ENCODE data around the gene EZH1.

The EZH1 gene

GRCh38 chr17:42706732-42707131, 38.1 kb downstream of the EZH1 start:
- DNase-seq, result peak; percentile 47

- DNase-seq, result no peak
Measured at GRCh38 chr17:42704837-42705494, 39.9 kb downstream of the EZH1 start.

GRCh38 chr17:42704490-42704836, 40.4 kb downstream of the EZH1 start:
- no peak for DNase-seq

- DNase-seq, result no peak
Measured at GRCh38 chr17:42702446-42702845, 42.4 kb downstream of the EZH1 start.

- DNase-seq, result no peak
Measured at GRCh38 chr17:42700586-42701289, 44.1 kb downstream of the EZH1 start.

- no peak for DNase-seq
Measured at GRCh38 chr17:42699415-42699740, 45.5 kb downstream of the EZH1 start.

GRCh38 chr17:42698736-42699414, 46.0 kb downstream of the EZH1 start:
- peak; percentile 1 for DNase-seq

GRCh38 chr17:42697108-42697811, 47.6 kb downstream of the EZH1 start:
- no peak for DNase-seq

- DNase-seq, result no peak
Measured at GRCh38 chr17:42695500-42695899, 49.3 kb downstream of the EZH1 start.

- no peak for DNase-seq
Measured at GRCh38 chr17:42694524-42694923, 50.3 kb downstream of the EZH1 start.

- DNase-seq, result no peak
Measured at GRCh38 chr17:42692489-42692888, 52.4 kb downstream of the EZH1 start.

- DNase-seq, result no peak
Measured at GRCh38 chr17:42691021-42691545, 53.8 kb downstream of the EZH1 start.

GRCh38 chr17:42690596-42690995, 54.2 kb downstream of the EZH1 start:
- no peak for DNase-seq

GRCh38 chr17:42687707-42688320, 57.0 kb downstream of the EZH1 start:
- no peak for DNase-seq

- DNase-seq, result no peak
Measured at GRCh38 chr17:42686520-42687128, 58.2 kb downstream of the EZH1 start.

GRCh38 chr17:42685831-42686230, 59.0 kb downstream of the EZH1 start:
- DNase-seq, result no peak

- DNase-seq, result no peak
Measured at GRCh38 chr17:42684929-42685556, 59.8 kb downstream of the EZH1 start.

- no peak for DNase-seq
Measured at GRCh38 chr17:42683407-42684034, 61.3 kb downstream of the EZH1 start.

- DNase-seq, result peak; percentile 36
Measured at GRCh38 chr17:42682722-42683403, 62.0 kb downstream of the EZH1 start.

GRCh38 chr17:42681976-42682721, 62.7 kb downstream of the EZH1 start, which contains the start of gene CNTNAP1:
Gene CNTNAP1 (plus strand): TSS chr17:42682531. CDS start chr17:42682830, 299 bp downstream.
- DNase-seq, result no peak

Measured in activated T-cell treated with anti-CD3 and anti-CD28 coated beads, Interleukin-2, amount 50 U/mL, for 1 hour (primary cell).